GM19193 (cell line): ENCODE results near the gene SERPINB1.

ENCODE experiments used
- POLR2A ChIP-seq: IDR thresholded peaks from 4 replicates; pipeline ENCODE4 v1.6.1; 2011; ENCODE audit not compliant: insufficient read depth, insufficient read length; ENCODE audit errors: extremely low read depth

Gene SERPINB1

GRCh38 chr6:2872423-2873358 is 31.0 kb upstream of the SERPINB1 start:
- TF ChIP-seq POLR2A, result no peak

- no peak for TF ChIP-seq POLR2A
These were observed 30.3 kb upstream of the SERPINB1 start for GRCh38 chr6:2871953-2872352.

GRCh38 chr6:2871102-2871501 is 29.4 kb upstream of the SERPINB1 start:
- no peak for TF ChIP-seq POLR2A

- no peak for TF ChIP-seq POLR2A
These were observed 28.5 kb upstream of the SERPINB1 start for GRCh38 chr6:2870046-2870636.

GRCh38 chr6:2868637-2869036 is 27.0 kb upstream of the SERPINB1 start:
- no peak for TF ChIP-seq POLR2A

DNA sequence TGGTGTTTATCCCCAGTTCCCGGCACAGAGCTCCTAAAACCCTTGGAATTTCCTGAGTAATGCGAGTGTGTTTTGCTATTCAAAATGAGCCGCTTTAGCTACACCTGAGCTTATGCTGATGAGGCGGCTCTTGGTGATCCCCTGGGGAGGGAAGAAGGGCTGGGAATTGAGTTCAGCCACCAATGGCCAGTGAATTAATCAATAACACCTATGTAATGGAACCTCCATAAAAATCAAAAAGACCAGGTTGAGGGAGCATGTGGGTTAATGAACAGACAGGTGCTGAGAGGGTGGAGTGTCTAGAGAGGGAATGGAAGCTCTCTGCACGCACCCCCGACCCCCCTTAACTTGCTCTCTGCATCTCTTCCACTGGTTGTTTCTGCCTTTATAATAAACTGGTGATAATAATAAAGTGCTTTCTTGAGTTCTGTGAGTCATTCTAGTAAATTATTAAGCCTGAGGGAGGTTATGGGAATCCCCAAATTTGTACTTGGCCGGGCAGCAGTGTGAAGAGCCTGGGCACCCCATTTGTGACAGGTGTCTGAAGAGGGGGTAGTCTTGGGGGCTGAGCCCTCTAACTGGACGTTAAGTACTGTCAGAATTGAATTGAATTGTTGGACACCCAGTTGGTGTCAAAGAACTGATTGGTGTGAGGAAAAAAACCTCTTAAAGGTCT is 24.6 kb upstream of the SERPINB1 start:
- peak; percentile 46 for TF ChIP-seq POLR2A

DNA sequence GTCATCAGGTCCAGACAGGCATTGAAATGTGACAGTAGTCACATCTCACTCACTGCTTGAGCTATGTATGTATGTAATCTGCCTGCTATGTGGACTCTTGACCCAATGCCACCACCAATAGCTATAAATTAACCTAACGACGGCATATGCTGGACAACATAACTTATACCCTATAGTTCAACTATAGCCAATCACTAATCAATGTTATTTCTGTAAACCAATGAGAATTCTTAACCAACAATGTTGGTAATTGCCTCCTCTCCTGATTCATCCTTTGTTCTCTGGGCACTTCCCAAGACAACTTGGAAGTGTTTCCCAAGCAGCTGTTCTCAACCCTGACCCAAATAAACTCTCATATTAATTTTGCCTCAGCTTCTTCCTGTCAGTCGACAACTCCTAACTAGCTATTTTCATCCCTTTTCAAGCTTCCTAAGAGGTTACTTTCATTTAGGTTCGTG is 24.1 kb upstream of the SERPINB1 start:
- TF ChIP-seq POLR2A, result no peak

DNA sequence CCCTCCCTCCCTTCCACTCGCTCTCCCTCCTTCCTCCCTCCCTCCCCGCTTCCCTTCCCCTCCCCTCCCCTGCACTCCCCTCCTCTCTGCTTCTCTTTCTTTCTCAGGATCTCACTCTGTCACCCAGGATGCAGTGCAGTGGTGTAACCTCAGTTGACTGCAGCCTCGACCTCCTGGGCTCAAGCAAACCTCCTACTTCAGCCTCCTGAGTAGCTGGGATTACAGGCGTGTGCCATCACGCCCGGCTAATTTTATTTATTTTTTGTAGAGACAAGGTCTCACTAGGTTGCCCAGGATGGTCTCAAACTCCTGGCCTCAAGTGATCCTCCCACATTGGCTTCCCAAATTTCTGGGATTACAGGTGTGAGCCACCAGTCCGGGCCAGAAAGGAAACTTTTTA is 23.6 kb upstream of the SERPINB1 start:
- TF ChIP-seq POLR2A, result no peak

- TF ChIP-seq POLR2A, result no peak
These were observed 22.2 kb upstream of the SERPINB1 start for GRCh38 chr6:2863901-2864300.

- peak; percentile 18 for TF ChIP-seq POLR2A
These were observed 21.1 kb upstream of the SERPINB1 start for GRCh38 chr6:2862712-2863181.

DNA sequence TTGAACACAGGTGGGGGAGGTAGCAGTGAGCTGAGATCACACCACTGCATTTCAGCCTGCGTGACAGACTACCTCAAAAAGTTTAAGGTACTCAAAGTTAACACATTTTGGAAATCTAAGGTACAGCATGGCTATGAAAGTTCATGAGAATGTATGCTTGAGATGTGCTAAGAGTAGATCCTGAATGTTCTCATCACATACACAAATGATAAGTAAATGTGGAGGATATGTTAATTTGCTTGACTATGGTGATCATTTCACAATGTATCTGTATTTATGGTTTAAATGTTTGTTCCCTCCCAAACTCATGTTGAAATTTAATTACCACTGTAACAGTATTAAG is 20.1 kb upstream of the SERPINB1 start:
- no peak for TF ChIP-seq POLR2A

DNA sequence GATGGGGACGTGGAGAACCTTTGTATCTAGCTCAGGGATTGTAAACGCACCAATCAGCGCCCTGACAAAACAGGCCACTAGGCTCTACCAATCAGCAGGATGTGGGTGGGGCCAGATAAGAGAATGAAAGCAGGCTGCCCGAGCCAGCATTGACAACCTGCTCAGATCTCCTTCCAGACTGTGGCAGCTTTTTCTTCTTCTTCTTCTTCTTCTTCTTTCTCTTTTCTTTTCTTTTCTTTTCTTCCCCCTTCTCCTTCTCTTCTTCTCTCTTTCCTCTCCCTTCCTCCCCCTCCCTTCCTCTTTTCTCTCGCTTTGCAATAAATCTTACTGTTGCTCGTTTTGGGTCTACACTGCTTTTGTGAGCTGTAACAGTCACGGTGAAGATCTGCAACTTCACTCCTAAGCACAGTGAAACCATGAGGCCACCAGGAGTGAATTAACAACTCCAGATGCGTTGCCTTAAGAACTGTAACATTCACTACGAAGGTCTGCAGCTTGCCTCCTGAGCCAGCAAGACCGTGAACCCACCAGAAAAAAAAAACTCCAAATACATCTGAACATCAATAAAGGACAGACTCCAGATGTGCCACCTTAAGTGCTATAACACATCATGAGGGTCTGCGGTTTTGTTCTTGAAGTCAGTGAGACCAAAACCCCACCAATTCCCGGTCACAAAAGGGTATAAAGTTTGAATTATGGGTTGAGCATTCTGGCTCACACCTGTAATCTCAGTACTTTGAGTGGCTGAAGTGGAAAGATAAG is 19.6 kb upstream of the SERPINB1 start:
- TF ChIP-seq POLR2A, result no peak

- no peak for TF ChIP-seq POLR2A
These were observed 17.6 kb upstream of the SERPINB1 start for GRCh38 chr6:2859185-2859700.

DNA sequence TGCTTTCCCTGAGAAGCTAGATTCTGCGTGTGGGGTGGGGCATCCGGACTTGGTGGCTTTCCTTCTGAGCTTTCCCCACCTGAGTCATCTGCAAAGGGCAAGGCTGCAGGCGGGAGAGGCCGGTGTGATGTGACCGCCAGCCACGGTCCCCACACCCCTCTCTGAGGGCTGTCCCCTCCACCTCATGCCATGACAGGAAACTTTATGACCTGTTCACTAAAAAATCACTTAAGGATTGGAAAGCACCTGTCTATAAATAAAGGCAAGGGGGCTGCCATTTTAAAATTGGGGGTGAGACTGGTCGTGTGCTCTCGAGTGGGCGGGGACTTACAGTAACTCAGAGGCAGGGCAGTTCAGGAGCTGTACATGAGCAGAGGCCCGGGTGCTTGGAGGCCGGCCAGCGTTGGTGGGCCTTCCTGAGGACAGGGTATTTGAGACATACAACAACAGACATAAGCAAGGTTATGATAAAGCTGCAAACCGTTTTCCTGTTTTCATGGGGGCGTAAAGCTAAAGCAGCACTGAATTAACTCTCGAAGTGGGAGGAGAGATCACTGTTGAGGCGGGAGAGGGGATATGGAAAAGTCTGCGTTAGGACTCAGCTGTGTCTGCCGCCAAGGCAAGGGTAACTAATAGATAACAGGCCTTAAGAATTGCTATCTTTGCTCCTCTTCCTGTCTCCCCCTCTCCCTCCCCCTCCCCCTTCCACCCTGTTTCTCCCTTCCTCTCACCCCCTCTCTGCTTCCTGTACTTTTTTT is 16.1 kb upstream of the SERPINB1 start:
- peak; percentile 74 for TF ChIP-seq POLR2A

DNA sequence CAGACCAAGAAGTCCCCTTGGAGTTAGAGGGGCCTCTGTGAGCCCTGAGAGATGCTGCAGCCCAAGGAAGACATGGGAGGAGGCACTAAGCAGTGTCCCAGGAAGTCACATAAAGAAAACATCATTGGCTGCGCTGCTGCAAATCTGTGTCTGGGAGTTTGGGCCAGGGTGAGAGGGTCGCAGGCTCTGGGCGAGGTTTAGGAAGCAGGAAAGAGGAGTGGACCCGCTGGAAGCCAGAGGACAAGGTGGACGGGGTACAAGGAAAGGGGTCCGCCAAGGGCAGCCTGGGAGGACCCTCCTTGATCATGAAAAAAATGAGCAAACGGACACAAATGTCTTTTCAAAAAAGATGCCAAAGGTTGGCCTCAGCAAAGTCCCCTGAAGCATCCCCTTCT is 15.5 kb upstream of the SERPINB1 start:
- no peak for TF ChIP-seq POLR2A

- no peak for TF ChIP-seq POLR2A
These were observed 13.4 kb upstream of the SERPINB1 start for GRCh38 chr6:2855061-2855519.
